ENCODE data around the gene OPTC.

DNA sequence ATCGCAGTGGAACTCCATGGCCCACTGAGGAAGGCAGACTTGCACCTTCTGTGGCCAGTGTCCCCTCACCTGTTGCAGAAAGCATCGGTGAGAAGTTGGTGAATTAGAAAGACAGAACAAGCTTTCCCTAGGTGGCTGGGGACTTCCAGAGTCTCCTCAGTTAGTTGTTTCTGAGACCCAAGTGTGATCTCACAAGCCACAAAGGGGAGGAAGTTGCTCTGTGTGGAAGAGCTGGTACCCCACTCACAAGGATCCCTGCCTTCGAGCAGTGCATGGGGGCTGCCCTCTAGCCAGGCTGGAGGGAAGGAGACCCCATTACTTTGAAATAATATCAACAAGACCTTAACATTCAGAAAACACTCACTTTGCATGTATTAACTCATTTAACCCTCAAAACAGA is 16.2 kb upstream of the OPTC start:
- TF ChIP-seq, protein P1, sequence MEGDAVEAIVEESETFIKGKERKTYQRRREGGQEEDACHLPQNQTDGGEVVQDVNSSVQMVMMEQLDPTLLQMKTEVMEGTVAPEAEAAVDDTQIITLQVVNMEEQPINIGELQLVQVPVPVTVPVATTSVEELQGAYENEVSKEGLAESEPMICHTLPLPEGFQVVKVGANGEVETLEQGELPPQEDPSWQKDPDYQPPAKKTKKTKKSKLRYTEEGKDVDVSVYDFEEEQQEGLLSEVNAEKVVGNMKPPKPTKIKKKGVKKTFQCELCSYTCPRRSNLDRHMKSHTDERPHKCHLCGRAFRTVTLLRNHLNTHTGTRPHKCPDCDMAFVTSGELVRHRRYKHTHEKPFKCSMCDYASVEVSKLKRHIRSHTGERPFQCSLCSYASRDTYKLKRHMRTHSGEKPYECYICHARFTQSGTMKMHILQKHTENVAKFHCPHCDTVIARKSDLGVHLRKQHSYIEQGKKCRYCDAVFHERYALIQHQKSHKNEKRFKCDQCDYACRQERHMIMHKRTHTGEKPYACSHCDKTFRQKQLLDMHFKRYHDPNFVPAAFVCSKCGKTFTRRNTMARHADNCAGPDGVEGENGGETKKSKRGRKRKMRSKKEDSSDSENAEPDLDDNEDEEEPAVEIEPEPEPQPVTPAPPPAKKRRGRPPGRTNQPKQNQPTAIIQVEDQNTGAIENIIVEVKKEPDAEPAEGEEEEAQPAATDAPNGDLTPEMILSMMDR (IDR thresholded peaks at IDR 0.05; ENCODE audit: low read depth, low read length), result no peak
- TF ChIP-seq POLR2A (IDR thresholded peaks at IDR 0.05; ENCODE audit: extremely low read depth, insufficient read length), result no peak

Data from NB4 (cell line).